Liver (tissue), 9 donors: ENCODE data around the gene PAIP1. TPM values are rescaled to one million over a fixed set of nuclear protein-coding genes. Genes with fewer than 3 reads are reported as not detected.
"Not testable (repeated sequence)": the region's sequence is repeated elsewhere in the genome, so short reads cannot be mapped to it uniquely, and the experiment has no call there.

Source experiments
- DNase-seq: peaks from one replicate; pipeline ENCODE4 v3.0.0-alpha.2; 2017; ENCODE audit warnings: low spot score
- H3K27ac ChIP-seq, 2 donors: one replicate each; pipeline ENCODE4 v1.7.0; 2013; ENCODE audit warnings: inconsistent platforms in 2 of 2, low read length in 2 of 2, control low read depth in 1 of 2, low read depth in 1 of 2, mild to moderate bottlenecking in 1 of 2
- H3K27me3 ChIP-seq, 4 donors: one replicate each; pipeline versions ENCODE4 v1.6.1 to v1.7.0; 2013; ENCODE audit warnings: low read length in 3 of 4, inconsistent platforms in 1 of 4, mild to moderate bottlenecking in 1 of 4, moderate library complexity in 1 of 4; ENCODE audit not compliant: control insufficient read depth in 4 of 4, insufficient read depth in 4 of 4
- H3K36me3 ChIP-seq, 4 donors: one replicate each; pipeline versions ENCODE4 v1.6.1 to v1.7.0; 2013; ENCODE audit warnings: low read length in 3 of 4, mild to moderate bottlenecking in 3 of 4, low read depth in 1 of 4, moderate library complexity in 1 of 4; ENCODE audit not compliant: control insufficient read depth in 4 of 4, insufficient read depth in 3 of 4
- H3K4me1 ChIP-seq, 4 donors: one replicate each; pipeline versions ENCODE4 v1.6.1 to v1.7.0; 2013; ENCODE audit warnings: low read length in 3 of 4, mild to moderate bottlenecking in 3 of 4, moderate library complexity in 1 of 4; ENCODE audit not compliant: control insufficient read depth in 4 of 4, insufficient read depth in 4 of 4
- H3K4me3 ChIP-seq, 3 donors: one replicate each; pipeline versions ENCODE4 v1.6.1 to v1.7.0; 2013; ENCODE audit warnings: low read length in 3 of 3, control low read depth in 1 of 3, low read depth in 1 of 3, mild to moderate bottlenecking in 1 of 3
- H3K9ac ChIP-seq, 2 donors: one replicate each; pipeline ENCODE4 v1.7.0; 2013; ENCODE audit warnings: low read length in 2 of 2, mild to moderate bottlenecking in 2 of 2, moderate library complexity in 2 of 2, control low read depth in 1 of 2, low read depth in 1 of 2
- H3K9me3 ChIP-seq, 4 donors: one replicate each; pipeline versions ENCODE4 v1.6.1 to v1.7.0; 2013; ENCODE audit warnings: low read length in 3 of 4; ENCODE audit not compliant: control insufficient read depth in 4 of 4
- ATF3 ChIP-seq: IDR thresholded peaks from 2 replicates; pipeline ENCODE4 v1.6.1; 2016; ENCODE audit warnings: antibody characterized with exemption
- CTCF ChIP-seq: fragments of 150-350 bp; IDR thresholded peaks from 2 replicates; pipeline ENCODE4 v1.5.1; 2017; ENCODE audit warnings: improper control_type of control experiment, low read depth, low read length; ENCODE audit not compliant: missing input control
- EGR1 ChIP-seq, 2 donors: IDR thresholded peaks; 2 replicates each; pipeline ENCODE4 v1.6.1; 2016 to 2018; ENCODE audit warnings: antibody characterized with exemption in 2 of 2, low read depth in 2 of 2
- FOXA1 ChIP-seq: IDR thresholded peaks from 2 replicates; pipeline ENCODE4 v1.6.1; 2016; ENCODE audit warnings: antibody characterized with exemption
- FOXA2 ChIP-seq: IDR thresholded peaks from 2 replicates; pipeline ENCODE4 v1.6.1; 2016; ENCODE audit warnings: antibody characterized with exemption
- HNF4A ChIP-seq, 2 donors: conservative IDR thresholded peaks; 2 replicates each; pipeline ENCODE4 v1.6.1; 2016; ENCODE audit warnings: antibody characterized with exemption in 2 of 2, mild to moderate bottlenecking in 2 of 2
- HNF4G ChIP-seq: IDR thresholded peaks from 2 replicates; pipeline ENCODE4 v1.6.1; 2016; ENCODE audit warnings: antibody characterized with exemption
- JUND ChIP-seq, 2 donors: IDR thresholded peaks; 2 replicates each; pipeline ENCODE4 v1.6.1; 2016; ENCODE audit warnings: antibody characterized with exemption in 2 of 2
- NR2F2 ChIP-seq: IDR thresholded peaks from 2 replicates; pipeline ENCODE4 v1.6.1; 2016; ENCODE audit warnings: antibody characterized with exemption
- REST ChIP-seq: IDR thresholded peaks from 2 replicates; pipeline ENCODE4 v1.6.1; 2016; ENCODE audit warnings: antibody characterized with exemption, mild to moderate bottlenecking
- RXRA ChIP-seq, 2 donors: IDR thresholded peaks; 2 replicates each; pipeline ENCODE4 v1.6.1; 2017 to 2018; ENCODE audit warnings: antibody characterized with exemption in 2 of 2, mild to moderate bottlenecking in 1 of 2
- SP1 ChIP-seq: IDR thresholded peaks from 2 replicates; pipeline ENCODE4 v1.6.1; 2018; ENCODE audit warnings: antibody characterized with exemption, mild to moderate bottlenecking
- TAF1 ChIP-seq: conservative IDR thresholded peaks from 2 replicates; pipeline ENCODE4 v1.6.1; 2016; ENCODE audit warnings: antibody characterized with exemption, mild to moderate bottlenecking
- YY1 ChIP-seq: IDR thresholded peaks from 2 replicates; pipeline ENCODE4 v1.6.1; 2016; ENCODE audit warnings: antibody characterized with exemption, mild to moderate bottlenecking
- ZBTB33 ChIP-seq: IDR thresholded peaks from 2 replicates; pipeline ENCODE4 v1.6.1; 2016; ENCODE audit warnings: antibody characterized with exemption
- WGBS: extraction: QIAGEN DNeasy Blood & Tissue Kit; methylation state at CpG from one replicate; pipeline ENCODE4 v1.1.7; 2013; 5-methylcytosine and 5-hydroxymethylcytosine counted together
- polyA plus RNA-seq, 2 donors: library from polyadenylated mRNA; stranded (reverse) in 1 of 2; unstranded in 1 of 2; fragments of 200-250 nt in 1 of 2; fragments of >200 nt in 1 of 2; fragmentation: Nextera tagmentation in 1 of 2; extraction: Ambion mirVana in 1 of 2; gene quantifications; one replicate each; pipeline versions ENCODE4 v1.2.1 to v1.2.3, GENCODE V29; 2013 to 2015
- total RNA-seq, 2 donors: library from RNA; depleted of rRNA; stranded (reverse); fragments of >200 nt; gene quantifications; one replicate each; pipeline ENCODE4 v1.2.3, GENCODE V29; 2014
- donor health status: healthy.
- donor health status: healthy.
- donor health status: healthy.
- donor health status: healthy.
- donor health status: healthy.

PAIP1 gene
- total and polyA plus RNA-seq, 4 donors, result 27.0 to 50.8 (median 44.2) TPM

- Histone ChIP-seq H3K36me3 (no peaks in the 10 kb centered on the region), H3K27me3 (no peaks in the 10 kb centered on the region), H3K9me3 (no peaks in the 10 kb centered on the region), H3K27ac (no peak overlapping the region), H3K4me1 (peaks cover 0 to 7% (median 5%) of the 10 kb centered on the region in 4 donors), H3K9ac (no peak overlapping the region), H3K4me3 (no peak overlapping the region)
- 59% methylated on average over 2 of the region's 2 CpGs for WGBS
- no peak for TF ChIP-seq TAF1
- TF ChIP-seq SP1, result no peak
- no peak for TF ChIP-seq REST
- TF ChIP-seq HNF4A (conservative IDR thresholded peaks at IDR 0.05), result no peak
- no peak for TF ChIP-seq NR2F2
- no peak for TF ChIP-seq YY1
- TF ChIP-seq ATF3, result no peak
- TF ChIP-seq FOXA2, result no peak
- no peak for TF ChIP-seq HNF4G
- TF ChIP-seq JUND (IDR thresholded peaks at IDR 0.05), result no peak
- no peak for TF ChIP-seq EGR1 (IDR thresholded peaks at IDR 0.05; ENCODE audit: low read depth in 2 of 2)
- TF ChIP-seq RXRA (IDR thresholded peaks at IDR 0.05), result no peak
- no peak for TF ChIP-seq ZBTB33
- TF ChIP-seq CTCF, result no peak
- no peak for TF ChIP-seq FOXA1
- no peak for DNase-seq
Observed at GRCh38 chr5:43560128-43560527, 3.3 kb upstream of the PAIP1 start.

- not testable (repeated sequence) for H3K9me3 ChIP-seq, DNase-seq, H3K36me3 ChIP-seq, H3K27me3 ChIP-seq
- TF ChIP-seq YY1, result peak; percentile 12
- 0% methylated on average over 27 of the region's 30 CpGs for WGBS
- H3K4me3 ChIP-seq, result peak overlapping the region; percentile 83 to 97 (median 90)
- H3K9ac ChIP-seq, result peak overlapping the region in 1 of 2 donors; percentile 48
- peak overlapping the region; percentile 95 to 97 for H3K27ac ChIP-seq
- peaks cover 5 to 19% (median 15%) of the 10 kb centered on the region in 4 donors for H3K4me1 ChIP-seq
Observed at GRCh38 chr5:43556607-43556856, 345 bp downstream of the PAIP1 start.
